ENCODE data around the gene PPID. TPM values are rescaled to one million over a fixed set of nuclear protein-coding genes. Genes with fewer than 3 reads are reported as not detected.
"Not testable (repeated sequence)": the region's sequence is repeated elsewhere in the genome, so short reads cannot be mapped to it uniquely, and the experiment has no call there.

PPID gene
- total RNA-seq, 1 experiment from 2014 or later = 47.8 TPM

DNA sequence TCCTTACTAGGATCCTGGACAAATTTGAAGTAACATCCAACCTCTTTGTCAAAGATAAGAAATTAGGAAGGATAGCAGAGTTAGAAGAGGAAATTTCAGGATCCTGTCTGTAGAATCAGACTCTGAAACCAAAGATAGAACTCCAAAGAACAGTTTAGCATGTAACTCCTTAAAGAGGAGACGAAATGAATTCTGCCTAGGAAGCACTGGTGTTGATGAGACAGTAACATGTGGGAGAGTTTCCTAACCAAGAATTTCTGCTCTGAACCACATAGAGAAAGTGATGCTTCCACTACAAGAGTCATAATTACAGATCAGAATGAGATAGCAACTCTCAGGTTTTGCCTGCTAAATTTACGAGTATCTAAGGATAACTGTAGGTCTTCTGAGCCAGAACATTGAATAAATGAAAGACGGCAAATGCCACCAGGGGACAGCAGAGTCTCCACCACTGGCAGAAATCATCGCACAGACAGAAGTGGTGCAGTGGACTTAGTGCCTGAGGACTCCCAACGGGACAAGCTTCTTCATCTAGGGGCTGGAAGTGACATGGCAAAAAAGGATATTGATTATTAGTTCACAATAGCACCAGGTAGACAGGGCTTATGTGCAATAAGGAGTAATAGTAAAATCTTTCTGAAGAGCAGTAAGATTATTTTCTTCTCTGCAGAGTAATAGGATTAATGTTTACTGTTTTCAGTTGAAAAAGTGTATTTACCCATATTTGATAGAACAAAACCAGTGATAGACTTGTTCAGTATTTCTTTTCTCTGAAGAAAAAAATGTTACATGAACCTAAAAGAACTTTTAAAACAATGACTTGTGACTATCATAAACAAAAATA is 6.7 kb upstream of the PPID start:
- peak; percentile 35 for DNase-seq (ENCODE audit: low read depth)

- no peak for DNase-seq (ENCODE audit: low read depth)
Observed at GRCh38 chr4:158728236-158728635, 5.0 kb upstream of the PPID start.

DNA sequence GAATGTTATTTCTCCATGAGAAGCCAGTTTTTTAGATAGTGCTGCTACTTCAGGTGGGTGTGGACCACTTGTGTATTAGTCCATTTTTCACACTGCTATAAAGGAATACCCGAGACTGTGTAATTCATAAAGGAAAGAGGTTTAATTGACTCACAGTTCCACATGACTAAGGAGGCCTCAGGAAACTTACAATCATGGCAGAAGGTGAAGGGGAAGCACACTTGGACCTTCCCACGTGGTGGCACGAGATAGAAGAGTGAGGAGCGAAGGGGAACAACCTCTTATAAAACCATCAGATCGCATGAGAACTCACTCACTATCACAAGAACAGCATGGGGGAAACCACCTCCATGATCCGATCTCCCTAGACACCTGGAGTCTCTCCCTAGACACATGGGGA is 3.4 kb upstream of the PPID start:
- DNase-seq (ENCODE audit: low read depth) = no peak

GRCh38 chr4:158724637-158725036 is 1.4 kb upstream of the PPID start:
- DNase-seq (ENCODE audit: low read depth) = no peak

DNA sequence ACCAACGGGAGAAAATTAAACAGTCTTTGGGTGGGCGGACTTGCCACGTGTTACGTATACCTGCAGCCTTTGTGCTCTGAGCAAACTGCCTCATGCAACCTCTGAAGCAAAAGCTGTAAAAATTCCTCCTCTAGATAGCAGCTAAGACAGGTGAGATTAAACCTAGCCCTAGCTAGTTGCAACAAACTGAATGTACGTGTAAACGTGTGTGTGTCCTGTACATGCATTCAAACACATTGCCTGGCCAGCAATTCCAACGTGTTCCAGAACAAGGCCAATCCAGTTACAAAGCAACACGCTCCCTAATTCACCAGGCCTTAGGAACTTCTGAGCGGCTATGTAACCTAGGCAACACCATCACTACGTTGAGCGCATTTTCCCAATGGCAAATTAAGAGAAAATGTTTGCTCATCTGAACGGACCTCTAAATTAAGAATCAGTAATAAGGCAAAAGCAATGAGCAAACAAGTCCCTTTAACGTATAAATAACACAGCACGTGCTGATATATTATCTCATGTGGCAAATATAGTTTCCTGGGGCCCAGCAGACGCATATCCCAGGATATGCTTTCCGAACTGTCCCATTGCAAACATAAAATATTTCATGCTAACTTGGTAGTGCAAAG is 792 bp downstream of the PPID start:
- peak; percentile 12 for DNase-seq (ENCODE audit: low read depth)

GRCh38 chr4:158721680-158722079 is 1.5 kb downstream of the PPID start:
- no peak for DNase-seq (ENCODE audit: low read depth)

DNA sequence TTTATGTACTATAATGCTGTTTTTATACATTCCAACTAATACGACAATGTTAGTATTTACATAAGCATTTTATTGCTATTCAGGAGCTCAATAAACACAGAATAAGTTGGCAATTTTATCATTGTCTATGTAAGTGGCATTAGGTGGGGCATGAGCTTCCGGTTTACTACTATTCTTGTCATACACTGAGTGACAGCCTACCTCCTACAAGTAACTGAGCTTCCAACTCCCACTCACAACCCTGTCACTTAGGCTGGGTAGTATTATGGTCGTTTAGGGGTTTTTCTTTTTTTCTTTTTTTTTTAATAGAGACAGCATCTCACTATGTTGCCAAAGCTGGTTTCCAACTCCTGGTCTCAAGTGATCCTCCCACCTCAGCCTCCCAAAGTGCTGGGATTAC is 7.4 kb downstream of the PPID start:
- DNase-seq (ENCODE audit: low read depth) = no peak

GRCh38 chr4:158714937-158715336 is 8.3 kb downstream of the PPID start:
- DNase-seq (ENCODE audit: low read depth) = no peak

DNA sequence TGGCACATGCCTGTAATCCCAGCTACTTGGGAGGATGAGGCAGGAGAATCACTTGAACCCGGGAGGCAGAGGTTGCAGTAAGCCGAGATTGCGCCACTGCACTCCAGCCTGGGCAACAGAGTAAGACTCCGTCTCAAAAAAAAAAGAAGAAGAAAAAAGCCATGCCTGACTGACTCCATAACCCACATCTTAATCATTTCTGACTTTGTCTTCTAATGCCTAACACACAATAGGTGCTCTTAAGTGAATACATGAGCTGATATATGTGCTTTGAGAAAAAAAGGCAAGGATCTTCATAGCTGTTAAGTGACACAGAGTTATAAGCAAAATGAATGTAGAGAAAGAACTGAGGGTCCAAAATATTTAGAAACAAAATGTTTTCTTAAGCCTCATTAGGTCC is 10.6 kb downstream of the PPID start:
- not testable (repeated sequence) for DNase-seq (ENCODE audit: low read depth)

DNA sequence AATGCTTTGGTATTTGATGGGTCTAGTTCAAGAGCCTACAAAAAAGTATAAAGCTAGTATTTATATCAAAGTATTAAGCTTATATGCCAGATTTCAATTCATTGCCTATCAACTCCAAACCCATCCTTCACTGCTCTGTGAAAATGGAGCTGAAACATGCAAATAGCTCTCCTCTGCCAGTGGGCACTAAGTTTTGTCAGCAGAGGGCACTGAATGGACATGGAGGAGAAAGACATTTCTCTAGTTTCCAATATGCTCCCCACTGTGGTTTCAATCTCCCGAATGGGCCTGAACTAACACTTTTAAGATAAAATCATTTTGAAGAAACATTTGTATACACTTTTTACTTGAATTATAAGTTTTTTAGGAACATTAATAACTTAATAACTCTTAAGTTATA is 12.4 kb downstream of the PPID start:
- DNase-seq (ENCODE audit: low read depth) = no peak

GRCh38 chr4:158704274-158704673 is 18.9 kb downstream of the PPID start:
- DNase-seq (ENCODE audit: low read depth) = no peak

- no peak for DNase-seq (ENCODE audit: low read depth)
Observed at GRCh38 chr4:158688813-158689212, 34.4 kb downstream of the PPID start.

- DNase-seq (ENCODE audit: low read depth) = no peak
Observed at GRCh38 chr4:158682066-158682465, 41.1 kb downstream of the PPID start.

DNA sequence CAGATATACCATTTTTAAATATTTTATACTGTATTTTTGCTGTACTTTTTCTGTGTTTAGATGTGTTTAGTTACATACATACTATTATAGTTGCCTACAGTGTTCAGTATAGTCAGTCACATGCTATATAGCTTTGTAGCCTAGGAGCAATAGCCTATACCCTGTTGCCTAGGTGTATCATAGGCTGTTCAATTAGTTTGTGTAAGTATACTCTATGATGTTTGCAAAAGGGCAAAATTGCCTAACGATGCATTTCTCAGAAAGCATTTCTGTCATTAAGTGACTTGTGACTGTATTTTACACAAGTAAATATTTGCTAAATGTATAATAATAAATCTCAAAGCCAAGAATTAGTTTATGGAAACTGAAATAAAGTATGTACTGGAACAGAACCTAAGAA is 41.6 kb downstream of the PPID start:
- DNase-seq (ENCODE audit: low read depth) = no peak

- no peak for DNase-seq (ENCODE audit: low read depth)
Observed at GRCh38 chr4:158678767-158679166, 44.4 kb downstream of the PPID start.

- no peak for DNase-seq (ENCODE audit: low read depth)
Observed at GRCh38 chr4:158676076-158676475, 47.1 kb downstream of the PPID start.

- DNase-seq (ENCODE audit: low read depth) = no peak
Observed at GRCh38 chr4:158673633-158674032, 49.6 kb downstream of the PPID start.

GRCh38 chr4:158671915-158672806 is 51.0 kb downstream of the PPID start, which contains the start of gene ETFDH:
ETFDH (plus strand) TSS chr4:158672296; CDS start chr4:158672457, 161 bp downstream.
- peak; percentile 97 for DNase-seq (ENCODE audit: low read depth)

DNA sequence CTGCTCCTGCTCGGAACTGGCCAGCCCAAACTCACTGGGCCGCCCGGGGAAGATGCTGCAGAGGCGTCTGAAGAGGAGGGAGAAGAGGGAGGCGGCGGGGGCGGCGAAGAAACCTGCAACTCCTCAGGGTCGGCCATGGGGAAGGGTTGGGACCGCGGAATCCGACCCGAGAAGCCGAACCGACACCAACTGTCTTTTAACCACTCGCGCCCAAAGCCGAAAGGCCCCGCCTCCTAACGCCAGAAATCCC is 51.6 kb downstream of the PPID start, which contains the start of gene C4orf46:
Gene C4orf46, minus strand, starts transcription at position 223 of the 250 bp plus-strand sequence. Its CDS starts 86 bp downstream, at position 137.
- DNase-seq (ENCODE audit: low read depth) = no peak

GRCh38 chr4:158670975-158671664 is 52.1 kb downstream of the PPID start:
- peak; percentile 68 for DNase-seq (ENCODE audit: low read depth)

DNA sequence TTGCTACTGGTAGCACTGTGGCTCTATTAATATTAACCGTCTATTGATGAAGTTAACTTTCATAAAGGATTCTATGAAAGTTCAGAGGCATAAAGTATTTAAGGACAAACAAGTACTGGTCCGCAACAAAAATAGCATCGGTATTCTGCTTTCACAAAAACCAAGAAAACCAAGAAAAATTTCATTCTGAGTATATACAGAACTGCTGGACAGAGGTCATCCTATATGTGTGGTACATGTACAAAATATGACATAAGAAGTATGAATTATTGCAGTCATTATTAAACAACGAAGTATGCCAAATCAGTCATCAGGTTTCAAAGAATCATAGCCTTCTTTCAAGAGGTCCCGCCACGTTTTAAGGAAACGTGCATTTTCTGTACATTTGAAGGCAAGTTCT is 53.9 kb downstream of the PPID start:
- no peak for DNase-seq (ENCODE audit: low read depth)
